ENCODE data around the gene IFT25.

Gene IFT25

DNA sequence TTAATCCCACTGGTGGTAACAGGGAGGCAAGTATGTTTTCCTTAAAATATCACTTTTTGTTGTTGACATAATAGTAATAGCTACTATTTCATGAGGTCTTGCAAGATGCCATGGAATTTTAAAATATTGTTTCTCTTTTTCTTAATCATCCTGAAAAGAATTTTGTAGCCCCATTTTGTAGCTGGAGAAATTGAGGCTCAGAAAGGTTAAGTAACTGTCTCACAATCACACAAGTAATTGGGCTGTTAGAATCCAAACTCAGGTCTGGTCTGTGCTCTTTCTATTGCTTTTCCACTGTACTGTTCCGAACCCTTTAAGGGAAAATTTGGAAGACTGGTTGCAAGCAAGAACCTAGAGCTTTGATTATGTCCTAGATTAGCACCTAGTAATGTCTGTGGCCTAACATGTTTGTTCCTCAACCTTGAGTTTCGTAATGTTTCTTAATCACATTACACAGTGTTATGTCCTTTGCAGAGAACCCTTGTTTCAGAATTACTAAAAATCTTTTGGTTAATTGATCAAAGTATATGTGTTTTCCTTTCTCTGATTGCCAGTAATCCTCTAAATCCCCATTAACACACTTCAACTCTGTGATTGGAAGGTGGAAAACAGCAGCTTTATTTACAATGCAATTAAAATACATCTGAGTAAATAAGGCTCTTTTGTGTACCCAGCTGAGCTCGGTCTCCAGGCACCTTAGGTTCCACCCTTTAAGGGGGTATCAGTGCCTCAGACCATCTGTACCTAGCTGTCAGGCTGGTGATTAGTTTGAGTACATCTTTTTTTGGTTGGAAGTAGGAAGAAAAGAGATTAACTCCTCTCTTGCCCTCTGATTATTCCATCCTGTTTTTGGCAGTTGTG, 11.0 kb upstream of the IFT25 start:
- peak; percentile 96 for DNase-seq

DNA sequence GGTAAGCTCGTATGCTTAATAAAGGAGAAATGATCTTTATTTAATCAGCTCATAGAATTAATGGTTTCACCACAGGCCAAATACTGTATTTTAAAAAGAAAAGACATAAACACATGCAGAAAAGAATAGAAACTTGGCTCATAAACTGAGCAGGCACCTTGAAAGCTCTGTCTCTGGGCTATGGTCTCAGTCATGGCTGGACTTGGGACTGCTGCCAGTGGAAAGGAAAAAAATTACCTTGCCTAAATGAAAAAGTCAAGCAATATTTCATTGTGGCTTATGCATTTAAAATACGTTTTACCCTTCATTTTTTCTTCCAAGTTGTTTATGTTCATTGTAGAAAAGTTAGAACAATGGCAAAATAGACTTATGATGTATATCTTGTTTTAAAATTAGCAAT, 8.6 kb upstream of the IFT25 start:
- DNase-seq, result no peak

DNA sequence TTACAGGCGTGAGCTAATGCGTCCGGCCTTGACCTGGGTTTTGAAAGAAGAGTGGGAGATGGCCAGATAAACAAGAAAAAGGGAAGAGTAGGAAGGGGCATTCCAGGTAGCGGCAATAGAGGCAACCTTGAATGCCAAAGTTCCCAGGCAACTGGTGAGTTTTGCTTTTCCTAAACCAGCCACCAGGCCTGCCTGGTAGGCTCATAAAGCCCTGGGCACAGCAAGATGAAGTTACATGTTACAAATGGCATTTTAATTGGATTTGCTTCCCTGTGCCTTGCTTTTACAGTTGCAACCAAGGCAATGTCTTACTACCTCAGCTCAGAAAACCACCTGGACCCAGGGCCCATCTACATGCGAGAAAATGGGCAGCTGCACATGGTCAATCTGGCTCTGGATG, 6.2 kb upstream of the IFT25 start:
- DNase-seq, result no peak

DNA sequence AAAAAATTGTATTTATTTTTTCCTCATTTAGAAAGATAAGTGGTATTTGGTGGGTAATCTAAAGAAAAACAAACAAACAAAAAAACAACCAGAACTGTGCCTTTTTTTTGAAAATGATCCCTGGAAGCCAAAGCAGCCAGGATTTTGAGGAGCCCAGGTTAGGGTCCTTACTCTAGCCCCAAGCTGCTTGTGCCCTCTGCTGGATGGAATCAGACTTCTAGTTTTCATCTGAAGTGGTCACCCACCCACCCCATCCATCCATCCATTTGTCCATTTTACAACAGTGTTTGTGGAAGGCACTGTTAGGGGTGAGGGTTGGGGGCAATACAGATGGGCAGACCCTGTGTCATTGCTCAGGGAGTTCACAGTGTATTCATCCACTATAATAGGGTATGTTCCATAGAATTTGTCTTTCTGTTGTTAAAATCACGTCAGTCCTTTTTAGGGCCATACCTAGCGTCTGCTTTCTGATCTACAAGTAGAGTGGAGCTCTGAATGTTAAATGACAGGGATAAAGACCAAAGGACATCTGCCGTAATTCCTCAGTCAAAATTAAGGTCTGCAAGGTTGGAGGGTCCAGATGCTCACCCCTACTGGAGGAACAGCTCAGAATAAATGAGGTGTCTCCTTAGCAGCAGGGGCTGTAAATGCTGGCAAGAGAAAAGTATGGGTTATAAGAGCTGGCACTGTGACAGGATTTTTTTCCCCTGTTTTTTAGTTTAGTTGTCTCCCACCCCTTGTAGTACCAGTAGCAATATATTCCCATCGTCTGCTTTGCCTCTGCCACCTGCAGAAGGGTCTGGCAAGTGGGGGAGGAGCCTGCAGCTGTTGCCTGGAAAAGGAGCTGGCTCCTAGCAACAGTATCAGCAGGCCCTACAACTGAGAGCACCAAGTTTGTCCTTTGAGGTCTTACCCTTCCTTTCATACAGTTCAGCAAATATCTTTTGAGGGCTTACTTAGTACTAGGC, 3.8 kb upstream of the IFT25 start:
- peak; percentile 89 for DNase-seq

DNA sequence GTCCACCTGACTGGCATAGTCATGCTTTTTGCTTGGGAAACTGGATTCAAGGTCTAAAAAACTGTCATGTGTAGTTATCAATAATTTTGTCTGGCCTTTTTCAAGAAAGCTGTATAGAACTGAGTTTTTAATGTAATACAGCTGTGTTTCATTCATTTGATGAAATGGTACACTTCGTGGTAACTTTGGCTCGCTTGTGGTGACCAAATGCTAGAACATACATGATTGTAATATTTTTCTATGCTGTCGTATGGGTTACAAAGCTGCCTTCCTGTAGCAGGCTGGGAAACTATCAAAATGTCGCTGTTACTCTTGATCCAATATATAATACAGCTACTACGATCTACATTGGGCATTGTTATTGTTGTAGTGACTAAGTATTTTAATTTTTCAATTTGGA, 2.8 kb upstream of the IFT25 start:
- DNase-seq, result no peak

DNA sequence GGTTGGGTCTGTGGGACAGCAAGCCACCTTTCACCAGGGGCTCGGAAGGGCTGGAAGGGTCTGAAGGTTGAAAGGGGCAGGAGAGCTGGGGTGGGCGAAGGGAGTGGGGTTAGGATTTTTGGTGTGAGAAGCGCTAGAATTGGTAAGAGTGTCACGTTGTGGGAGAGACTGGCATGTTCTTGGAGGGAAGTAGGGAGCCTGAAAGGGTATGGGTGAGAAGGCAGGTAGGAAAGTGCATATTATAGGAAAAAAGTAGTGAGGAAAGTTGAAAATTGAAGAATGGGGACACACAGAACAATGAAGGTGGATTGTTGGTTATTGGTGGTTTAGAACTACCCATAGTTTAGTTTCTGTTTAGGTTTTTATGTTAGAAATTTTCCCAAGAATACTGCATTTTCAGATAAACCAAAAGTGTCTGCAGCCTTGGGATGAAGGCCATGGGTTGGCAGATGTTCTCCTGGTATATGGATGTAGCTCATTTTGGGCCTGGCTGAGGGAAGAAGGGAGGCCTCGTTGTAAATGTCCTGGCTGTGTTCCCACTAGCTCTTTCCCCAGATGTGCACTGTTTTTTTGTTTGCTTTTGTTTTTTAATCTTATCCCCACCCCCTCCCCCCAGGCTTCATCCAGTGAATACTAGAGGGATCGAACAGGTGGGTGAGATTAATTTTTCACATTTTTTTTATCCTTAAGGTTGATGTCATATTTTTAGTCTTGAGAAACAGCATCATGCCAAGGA, 1.8 kb upstream of the IFT25 start:
- peak; percentile 51 for DNase-seq

DNA sequence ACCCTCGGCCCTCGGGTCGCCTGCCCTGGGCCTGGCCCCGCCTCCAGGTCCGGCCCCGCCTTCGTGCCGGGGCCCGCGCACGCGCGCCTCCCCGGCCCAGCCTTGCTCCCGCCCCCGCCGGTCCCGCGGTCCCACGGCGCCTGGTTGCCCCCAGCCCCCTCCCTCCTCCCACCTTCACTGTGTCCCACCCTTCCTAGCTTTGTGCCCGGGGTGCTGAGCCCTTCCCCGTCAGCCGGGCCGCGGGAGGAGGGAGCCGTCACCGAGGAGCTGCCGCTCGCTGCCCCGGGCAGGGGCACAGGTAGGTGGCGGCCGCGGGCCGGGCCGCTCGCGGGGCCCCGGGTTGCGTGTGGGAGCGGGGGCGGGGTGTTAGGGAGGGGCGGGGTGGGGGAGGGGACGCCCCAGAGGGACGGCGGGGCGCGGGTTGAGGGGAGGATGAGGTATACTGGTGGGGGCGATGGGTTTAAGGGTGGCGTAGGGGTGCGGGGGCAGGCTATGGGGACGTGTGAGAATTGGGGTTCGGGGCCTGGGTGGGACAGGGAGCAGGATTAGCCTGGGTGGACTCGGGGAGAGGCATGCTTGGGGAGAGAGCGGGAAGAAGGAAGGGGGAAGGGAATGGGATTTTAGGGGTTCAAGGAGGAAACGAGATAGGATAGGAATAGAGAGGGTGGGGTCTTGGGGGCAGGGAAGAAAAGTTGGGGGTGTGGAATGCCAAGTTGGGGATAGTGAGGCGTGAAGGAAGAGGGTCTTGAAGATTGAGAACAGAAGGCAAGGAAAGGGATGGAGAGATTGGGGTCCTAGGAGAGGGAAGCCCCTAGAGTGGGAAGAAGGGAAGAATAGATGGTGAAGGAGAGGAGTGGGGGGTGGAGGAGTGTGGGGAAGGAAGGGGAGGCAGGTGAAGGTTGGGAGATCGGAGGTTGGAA, 1.0 kb upstream of the IFT25 start, which contains the start of gene LRRC42:
LRRC42 (plus strand) TSS at position 99 of the 920 bp plus-strand sequence. CDS start 5,650 bp downstream, outside the sequence.
- no peak for DNase-seq

DNA sequence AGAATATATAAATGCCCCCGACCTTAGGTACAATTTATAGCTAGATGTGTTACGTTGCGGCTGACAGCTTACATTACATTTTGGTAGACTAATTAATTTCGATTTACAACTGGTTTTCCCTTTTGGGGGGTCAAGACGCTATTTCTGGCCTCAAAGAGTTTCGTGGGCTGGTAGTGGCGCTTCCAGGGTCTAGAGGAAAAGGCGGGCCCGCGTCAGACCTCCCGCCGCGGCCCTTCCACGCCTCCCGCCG, 391 bp downstream of the IFT25 start:
- DNase-seq, result no peak

DNA sequence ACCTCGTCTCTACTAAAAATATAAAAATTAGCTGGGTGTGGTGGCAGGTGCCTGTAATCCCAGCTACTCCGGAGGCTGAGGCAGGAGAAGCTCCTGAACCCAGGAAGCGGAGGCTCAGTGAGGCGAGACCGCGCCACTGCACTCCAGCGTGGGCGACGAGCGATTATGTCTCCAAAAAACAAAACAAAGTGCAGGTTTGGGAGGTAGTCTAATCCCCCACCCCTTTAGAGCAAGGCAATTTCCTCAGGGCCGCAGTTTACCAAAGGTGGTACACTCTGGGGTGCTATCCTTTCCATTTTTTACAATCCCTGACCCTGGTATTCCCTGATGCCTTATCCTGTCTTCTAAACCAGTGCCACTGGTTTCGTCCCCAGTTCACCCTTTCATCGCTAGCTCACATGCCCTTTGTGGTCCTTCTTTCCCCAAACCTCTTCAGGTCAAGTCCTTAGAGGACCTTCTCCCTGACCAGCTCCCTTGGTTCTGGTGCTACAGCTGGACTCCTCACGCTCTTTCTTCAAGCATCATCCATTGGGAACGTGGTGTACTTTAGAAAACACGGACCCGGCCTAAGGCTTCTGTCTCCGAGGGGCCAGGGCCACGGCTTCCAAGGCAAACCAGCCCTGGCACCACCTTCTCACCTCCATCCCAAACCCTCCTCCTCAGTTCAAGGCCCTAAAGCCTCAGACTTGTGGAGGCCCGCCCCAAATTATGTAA, 873 bp downstream of the IFT25 start:
- peak; percentile 45 for DNase-seq

DNA sequence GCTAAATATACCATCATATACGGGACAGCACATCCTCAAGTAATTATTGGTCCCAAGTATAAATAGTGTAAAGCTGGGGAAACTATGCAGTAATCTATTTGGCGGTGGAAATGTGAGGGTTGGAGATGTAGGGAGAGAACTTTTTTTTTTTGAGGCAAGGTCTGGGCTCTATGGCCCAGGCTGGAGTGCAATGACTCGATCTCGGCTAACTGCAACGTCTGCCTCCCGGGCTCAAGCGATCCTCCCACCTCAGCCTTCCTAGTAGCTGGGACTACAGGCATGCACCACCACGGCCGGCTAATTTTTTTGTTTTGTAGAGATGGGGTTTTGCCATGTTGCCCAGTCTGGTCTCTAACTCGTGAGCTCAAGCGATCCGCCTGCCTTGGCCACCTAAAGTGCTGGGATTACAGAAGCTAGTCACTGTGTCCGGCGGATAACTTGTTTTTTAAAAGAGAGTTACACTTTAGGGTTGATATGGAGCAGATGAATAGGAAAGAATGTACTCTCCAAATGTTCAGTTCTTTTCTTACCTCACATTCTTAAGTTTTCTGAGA, 1.9 kb downstream of the IFT25 start:
- DNase-seq, result no peak

DNA sequence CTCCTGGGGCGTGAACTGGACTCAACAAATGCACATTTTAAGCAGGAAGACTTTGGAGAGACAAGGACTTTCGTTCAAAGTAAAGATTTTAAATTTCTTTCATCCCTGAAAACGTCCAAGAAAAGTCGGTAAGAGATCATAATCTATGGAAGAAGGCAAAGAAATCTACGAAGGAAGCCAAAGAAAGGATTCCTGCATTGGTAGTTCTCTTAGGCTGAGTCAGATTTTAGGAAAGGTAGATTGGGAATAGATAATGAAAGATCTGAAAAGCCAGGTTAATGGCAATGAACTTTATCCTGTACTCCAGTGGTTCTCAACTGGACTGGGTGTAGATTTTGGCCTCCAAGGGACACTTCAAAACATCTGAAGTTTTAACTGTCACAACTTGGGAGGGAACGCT, 2.4 kb downstream of the IFT25 start:
- no peak for DNase-seq

DNA sequence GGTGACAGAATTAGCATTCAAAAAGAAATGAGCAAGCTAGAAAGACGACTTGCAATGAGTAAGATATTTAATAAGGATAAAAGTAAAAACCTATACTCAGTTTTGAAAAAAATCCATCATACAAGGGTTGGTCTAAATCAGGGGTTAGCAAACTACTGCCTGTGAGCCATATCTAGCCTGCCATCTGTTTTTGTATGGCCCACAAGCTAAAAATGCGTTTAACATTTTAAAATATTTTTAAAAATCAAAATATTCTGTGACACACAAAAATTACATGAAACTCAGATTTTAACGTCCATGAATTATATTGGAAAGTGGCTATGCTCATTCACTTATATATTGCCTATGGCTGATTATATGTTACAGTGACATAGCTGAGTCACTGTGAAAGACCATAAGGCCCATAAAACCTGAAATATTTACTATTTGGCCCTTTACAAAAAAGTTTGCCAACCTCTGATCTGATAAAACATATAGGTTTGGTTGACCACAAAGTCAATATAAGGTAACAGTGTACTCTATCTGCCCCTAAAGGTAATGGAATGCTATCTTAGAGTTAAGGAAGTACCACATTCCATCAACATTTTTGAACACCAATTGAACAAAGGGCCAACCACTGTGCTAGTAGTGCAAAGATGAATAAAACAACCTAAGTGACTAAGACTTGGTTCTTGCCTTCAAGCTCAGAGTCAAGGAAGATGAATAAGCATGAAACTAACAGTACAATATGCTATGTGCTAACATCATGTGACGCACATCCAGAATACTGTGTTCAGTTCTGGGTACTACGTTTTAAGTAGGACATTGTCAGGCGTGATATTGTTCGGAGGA, 3.2 kb downstream of the IFT25 start:
- no peak for DNase-seq

DNA sequence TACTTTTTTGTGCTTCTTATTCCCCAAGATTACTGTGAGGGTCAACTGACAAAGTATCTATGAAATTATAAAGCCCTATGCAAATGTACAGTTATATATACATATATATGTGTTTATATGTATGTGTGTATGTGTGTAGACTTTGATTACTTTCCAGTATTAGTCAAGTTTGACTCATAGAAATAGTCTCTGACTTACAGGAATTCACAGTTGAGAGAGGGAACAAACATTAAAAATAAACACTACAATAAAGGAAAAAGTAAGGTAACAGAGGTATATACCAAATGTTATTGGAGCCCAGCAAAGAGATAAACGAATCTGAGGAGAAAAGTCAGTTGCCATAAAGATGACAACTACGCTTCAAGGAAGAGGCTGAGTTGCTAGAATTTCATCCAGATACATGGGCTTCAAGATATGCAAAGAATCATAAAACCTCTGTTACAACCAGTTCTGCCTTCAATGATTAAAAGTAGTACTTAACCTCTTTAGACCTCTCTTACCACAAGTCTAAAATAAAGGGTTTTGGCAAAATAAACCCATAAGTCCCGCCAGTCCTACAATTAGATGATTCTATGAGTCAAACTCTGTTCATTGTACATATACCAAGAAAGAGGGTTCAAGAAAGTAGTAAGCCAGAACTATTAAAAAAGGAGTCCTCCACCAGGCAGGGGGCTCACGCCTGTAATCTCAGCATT, 7.2 kb downstream of the IFT25 start:
- no peak for DNase-seq

DNA sequence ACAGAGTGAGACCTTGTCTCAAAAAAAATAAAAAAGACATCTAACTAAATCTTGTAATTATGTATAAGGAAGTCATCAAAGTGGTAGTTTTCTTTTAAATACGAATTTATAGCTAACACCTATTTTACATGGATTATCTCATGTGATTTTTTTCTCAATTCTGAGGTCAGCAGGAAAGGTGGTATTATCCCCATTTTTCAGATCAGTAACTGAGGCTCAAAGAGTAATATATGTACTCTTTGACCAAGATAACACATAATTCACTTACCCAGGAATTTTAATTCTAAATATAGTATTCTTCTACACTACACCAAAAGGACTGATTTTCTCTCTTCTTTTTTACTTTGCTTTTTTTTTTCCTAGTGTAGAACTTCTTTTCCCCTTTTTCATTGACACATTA, 9.1 kb downstream of the IFT25 start:
- DNase-seq, result no peak

DNA sequence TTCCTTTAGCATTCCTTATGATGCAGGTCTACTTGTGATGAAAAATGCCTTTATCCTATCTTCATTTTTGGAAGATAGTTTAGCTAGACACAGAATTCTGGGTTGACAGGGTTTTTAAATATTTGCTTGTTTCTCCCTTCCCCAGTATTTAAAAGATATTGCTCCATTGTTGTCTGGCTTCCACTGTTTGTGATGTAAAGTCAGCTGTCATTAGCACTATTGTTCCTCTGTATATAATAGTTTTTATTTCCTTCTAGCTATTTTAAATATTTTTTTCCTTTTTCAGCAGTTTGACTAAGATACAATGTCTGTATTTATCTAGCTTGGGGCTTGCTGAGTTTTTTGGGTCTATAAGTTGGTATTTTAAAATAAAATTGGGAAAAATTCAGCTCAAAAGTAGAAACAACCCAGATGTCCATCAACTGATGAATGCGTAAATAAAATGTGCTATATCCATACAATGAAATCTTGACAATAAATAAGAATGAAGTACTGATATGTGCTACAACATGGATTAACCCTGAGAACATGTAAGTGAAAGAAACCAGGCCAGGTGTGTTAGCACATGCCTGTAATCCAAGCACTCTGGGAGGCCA, 11.2 kb downstream of the IFT25 start:
- DNase-seq, result no peak

DNA sequence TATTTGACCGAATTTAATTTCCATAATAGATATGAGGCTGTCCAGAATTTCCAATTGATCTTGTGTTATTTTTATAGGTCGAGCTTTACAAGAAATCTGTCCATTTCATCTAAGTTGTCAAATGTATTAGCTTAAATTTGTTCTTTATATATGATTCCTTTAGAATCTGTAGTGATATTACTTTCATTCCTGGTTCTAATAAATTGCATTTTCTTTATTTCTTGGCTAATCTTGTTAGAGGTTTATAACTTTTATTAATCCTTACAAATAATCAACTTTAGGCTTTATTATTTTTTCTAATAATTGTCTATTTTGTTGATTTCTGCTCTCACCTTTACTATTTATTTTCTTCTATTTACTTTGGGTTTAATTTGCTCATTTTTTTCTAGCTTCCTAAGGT, 14.0 kb downstream of the IFT25 start:
- DNase-seq, result no peak

DNA sequence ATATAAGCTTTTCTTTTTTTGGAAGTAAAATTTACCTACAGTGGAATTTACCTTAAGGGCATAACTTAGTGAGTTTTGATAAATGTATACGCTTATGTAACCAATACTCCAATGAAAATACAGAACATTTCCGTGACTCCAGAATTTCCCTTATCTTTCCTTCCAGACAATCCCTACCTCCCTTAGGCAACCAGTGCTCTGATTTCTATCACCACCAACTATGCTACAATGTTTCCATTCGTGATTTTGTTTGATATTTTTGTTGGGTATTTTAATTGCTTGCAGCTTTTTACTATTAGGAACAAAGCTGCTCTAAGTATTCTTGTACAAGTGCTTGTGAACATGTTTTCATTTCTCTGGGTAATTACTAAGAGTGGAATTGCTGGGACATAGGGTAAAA, 14.6 kb downstream of the IFT25 start:
- DNase-seq, result no peak

DNA sequence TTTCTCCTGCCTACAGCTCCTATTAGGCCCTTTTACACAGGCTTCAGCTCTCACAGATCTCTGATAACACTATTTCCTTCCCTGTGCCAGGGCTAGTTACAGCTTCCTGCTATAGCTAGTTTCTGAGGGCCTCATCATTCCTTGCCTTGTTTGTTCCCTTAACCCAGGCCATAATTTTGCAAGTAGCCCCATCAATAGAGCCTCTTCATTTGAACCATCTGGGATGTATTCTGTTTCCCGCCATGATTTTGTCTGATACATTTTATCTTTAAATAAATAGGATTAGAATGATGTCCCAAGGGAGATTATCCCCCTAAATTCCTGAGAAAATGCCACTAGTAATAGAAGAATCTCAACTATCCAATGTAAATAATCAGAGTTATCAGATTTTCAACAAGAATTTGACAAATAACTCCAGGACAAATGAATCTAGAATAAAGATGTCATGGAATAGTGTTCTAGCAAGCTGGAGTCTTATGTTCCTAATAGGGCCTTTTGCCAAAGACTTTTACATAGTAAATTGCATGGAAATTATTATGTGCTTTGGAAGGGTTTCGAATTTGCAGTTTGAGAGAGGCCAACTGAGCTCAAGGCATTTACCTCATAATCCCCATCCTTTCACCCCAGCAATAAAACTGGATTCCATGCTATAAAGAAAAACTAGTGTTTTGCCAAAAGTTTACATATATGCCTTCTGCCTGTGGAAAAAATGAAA, 16.1 kb downstream of the IFT25 start:
- DNase-seq, result no peak
